GM23248 (cell line): ENCODE results near the gene CHAF1A. TPM values are rescaled to one million over a fixed set of nuclear protein-coding genes. Genes with fewer than 3 reads are reported as not detected.

ENCODE experiments used
- DNase-seq: peaks from one replicate; pipeline ENCODE4 v3.0.0-alpha.2; 2015
- H2AFZ ChIP-seq: fragments of 200-600 bp; sonication (generic); 2 replicates; pipeline ENCODE4 v1.6.1; 2016; ENCODE audit warnings: antibody characterized with exemption
- H3F3A ChIP-seq: fragments of 200-600 bp; sonication (generic); 2 replicates; pipeline ENCODE4 v1.6.1; 2016; ENCODE audit warnings: mild to moderate bottlenecking, antibody characterized with exemption, mixed run types; ENCODE audit not compliant: insufficient read depth
- H3K27ac ChIP-seq: fragments of 200-600 bp; sonication (generic); 2 replicates; pipeline ENCODE4 v1.5.1; 2016; ENCODE audit warnings: mild to moderate bottlenecking
- H3K27me3 ChIP-seq: fragments of 200-600 bp; sonication (generic); replicated peaks from 2 replicates; pipeline ENCODE4 v1.6.1; 2016; ENCODE audit warnings: mild to moderate bottlenecking; ENCODE audit not compliant: insufficient read depth
- H3K36me3 ChIP-seq: fragments of 200-600 bp; sonication (generic); 2 replicates; pipeline ENCODE4 v1.6.1; 2016; ENCODE audit warnings: low read depth, mild to moderate bottlenecking
- H3K4me1 ChIP-seq: fragments of 200-600 bp; sonication (generic); 2 replicates; pipeline ENCODE4 v1.6.1; 2016; ENCODE audit warnings: mild to moderate bottlenecking; ENCODE audit not compliant: insufficient read depth
- H3K4me2 ChIP-seq: fragments of 200-600 bp; sonication (generic); one replicate; pipeline ENCODE4 v1.6.1; 2016; ENCODE audit warnings: mild to moderate bottlenecking; ENCODE audit not compliant: unreplicated experiment
- H3K4me3 ChIP-seq: fragments of 200-600 bp; sonication (generic); 2 replicates; pipeline ENCODE4 v1.5.1; 2016; ENCODE audit warnings: mild to moderate bottlenecking
- H3K79me2 ChIP-seq: fragments of 200-600 bp; sonication (generic); 2 replicates; pipeline ENCODE4 v1.6.1; 2016; ENCODE audit warnings: mild to moderate bottlenecking; ENCODE audit not compliant: insufficient read depth
- H3K9ac ChIP-seq: fragments of 200-600 bp; sonication (generic); 2 replicates; pipeline ENCODE4 v1.6.1; 2016; ENCODE audit warnings: mild to moderate bottlenecking
- H3K9me2 ChIP-seq: fragments of 200-600 bp; sonication (generic); 2 replicates; pipeline ENCODE4 v1.6.1; 2016; ENCODE audit warnings: mixed run types, mild to moderate bottlenecking, moderate library complexity; ENCODE audit not compliant: insufficient read depth
- H3K9me3 ChIP-seq: fragments of 200-600 bp; sonication (generic); one replicate; pipeline ENCODE4 v1.6.1; 2017; ENCODE audit warnings: low read depth
- H4K20me1 ChIP-seq: fragments of 200-600 bp; sonication (generic); 2 replicates; pipeline ENCODE4 v1.6.0; 2016; ENCODE audit not compliant: insufficient read depth
- EZH2 ChIP-seq: fragments of 200-600 bp; sonication (generic); IDR thresholded peaks from 2 replicates; pipeline ENCODE4 v1.6.1; 2018; ENCODE audit warnings: antibody characterized with exemption, mild to moderate bottlenecking; ENCODE audit not compliant: insufficient read depth, poor library complexity, severe bottlenecking
- EZH2phosphoT487 ChIP-seq: fragments of 200-600 bp; sonication (generic); IDR thresholded peaks from 2 replicates; pipeline ENCODE4 v1.6.1; 2018; ENCODE audit warnings: antibody characterized with exemption, moderate library complexity, mild to moderate bottlenecking, low read depth; ENCODE audit not compliant: insufficient read depth
- whole genome bisulfite sequencing, 2 experiments: methylation state at CpG; one replicate each; pipeline ENCODE4 v1.1.6; 2015 to 2017; ENCODE audit warnings: low lambda C conversion rate in 2 of 2, low coverage in 1 of 2; ENCODE audit errors: missing lambda C conversion rate in 2 of 2; 5-methylcytosine and 5-hydroxymethylcytosine counted together
- in situ Hi-C: fragments of 300-500 bp; cut with MboI; formaldehyde crosslinking; loops from 2 replicates; pipeline ENCODE4 v1.15.0; 2020
- polyA plus RNA-seq: library from polyadenylated mRNA; unstranded; fragments of >200 nt; fragmentation: Nextera tagmentation; extraction: Ambion mirVana; gene quantifications from 2 replicates; pipeline ENCODE4 v1.2.1, GENCODE V29; 2016
- total RNA-seq: library from RNA; depleted of rRNA; stranded (reverse); fragments of >200 nt; shearing (Covaris generic); gene quantifications from 2 replicates; pipeline ENCODE4 v1.2.3, GENCODE V29; 2014

CHAF1A gene
- total and polyA plus RNA-seq, 2 experiments from 2014 or later, result 11.6 to 12.6 TPM

GRCh38 chr19:4362101-4362828 lies 40.2 kb upstream of the CHAF1A start:
- no peak overlapping the region for H3K4me3 ChIP-seq
- H3K27ac ChIP-seq, result no peak overlapping the region
- H3K4me1 ChIP-seq, result no peaks in the 10 kb centered on the region
- H3K9ac ChIP-seq, result no peak overlapping the region
- H3K4me2 ChIP-seq, result no peak overlapping the region
- 0 out of 2 replicates have a peak, but pooled peaks cover 5% of the 10 kb centered on the region for H3F3A ChIP-seq
- WGBS, 2 experiments, result 87 to 90% methylated on average over 29 to 32 of the region's 32 CpGs
- H3K79me2 ChIP-seq, result peaks cover 47% of the 10 kb centered on the region
- no peaks in the 10 kb centered on the region for H3K9me3 ChIP-seq
- H3K9me2 ChIP-seq, result no peaks in the 10 kb centered on the region
- no peaks in the 10 kb centered on the region for H4K20me1 ChIP-seq
- peaks cover 24% of the 10 kb centered on the region; the same call in 1 of the 2 replicates for H3K36me3 ChIP-seq
- in situ Hi-C loops, result no loop called here
- H2AFZ ChIP-seq, result no peak overlapping the region
- H3K27me3 ChIP-seq, result no peaks in the 10 kb centered on the region
- TF ChIP-seq EZH2 (no peak), EZH2phosphoT487 (no peak)
- DNase-seq, result no peak

GRCh38 chr19:4362831-4363545 lies 39.5 kb upstream of the CHAF1A start:
- H3K4me1 ChIP-seq, result peaks cover 3% of the 10 kb centered on the region; the same call in 1 of the 2 replicates
- H3K9me3 ChIP-seq, result no peaks in the 10 kb centered on the region
- DNase-seq, result no peak
- H3K9ac ChIP-seq, result no peak overlapping the region
- no peak overlapping the region for H3K27ac ChIP-seq
- no peaks in the 10 kb centered on the region for H4K20me1 ChIP-seq
- peaks cover 54% of the 10 kb centered on the region for H3K79me2 ChIP-seq
- TF ChIP-seq EZH2phosphoT487 (no peak), EZH2 (no peak)
- 81 to 84% methylated on average over 21 to 22 of the region's 22 CpGs for WGBS, 2 experiments
- no peak overlapping the region for H3K4me3 ChIP-seq
- H3K36me3 ChIP-seq, result peaks cover 24% of the 10 kb centered on the region; the same call in 1 of the 2 replicates
- in situ Hi-C loops, result no loop called here
- H3K4me2 ChIP-seq, result no peak overlapping the region
- H3K9me2 ChIP-seq, result no peaks in the 10 kb centered on the region
- no peaks in the 10 kb centered on the region for H3K27me3 ChIP-seq
- no peak overlapping the region for H2AFZ ChIP-seq
- H3F3A ChIP-seq, result 0 out of 2 replicates have a peak, but pooled peaks cover 5% of the 10 kb centered on the region

- in situ Hi-C loops, result no loop called here
- Histone ChIP-seq H2AFZ (no peak overlapping the region), H4K20me1 (no peaks in the 10 kb centered on the region), H3K4me1 (peaks cover 10% of the 10 kb centered on the region; the same call in 1 of the 2 replicates), H3K79me2 (peaks cover 62% of the 10 kb centered on the region), H3K9me3 (no peaks in the 10 kb centered on the region), H3K9me2 (no peaks in the 10 kb centered on the region), H3K27ac (no peak overlapping the region), H3K4me3 (no peak overlapping the region), H3K9ac (no peak overlapping the region), H3K36me3 (peaks cover 23% of the 10 kb centered on the region; the same call in 1 of the 2 replicates), H3K27me3 (no peaks in the 10 kb centered on the region), H3F3A (0 out of 2 replicates have a peak, but pooled peaks cover 5% of the 10 kb centered on the region), H3K4me2 (no peak overlapping the region)
- DNase-seq, result no peak
- WGBS, 2 experiments, result 91 to 92% methylated on average over 22 to 26 of the region's 26 CpGs
- no peak for TF ChIP-seq EZH2phosphoT487
- TF ChIP-seq EZH2, result no peak
Observed at GRCh38 chr19:4363571-4364304, 38.7 kb upstream of the CHAF1A start.

GRCh38 chr19:4365341-4365740 lies 37.1 kb upstream of the CHAF1A start:
- Histone ChIP-seq H3K4me1 (peaks cover 23% of the 10 kb centered on the region), H3K9me3 (no peaks in the 10 kb centered on the region), H4K20me1 (no peaks in the 10 kb centered on the region), H3K9ac (no peak overlapping the region), H2AFZ (no peak overlapping the region), H3F3A (peaks cover 2% of the 10 kb centered on the region; the same call in 1 of the 2 replicates), H3K9me2 (no peaks in the 10 kb centered on the region), H3K36me3 (peaks cover 17% of the 10 kb centered on the region; the same call in 1 of the 2 replicates), H3K4me3 (no peak overlapping the region), H3K4me2 (no peak overlapping the region), H3K27ac (no peak overlapping the region), H3K27me3 (no peaks in the 10 kb centered on the region), H3K79me2 (peaks cover 78% of the 10 kb centered on the region)
- in situ Hi-C loops, result no loop called here
- whole genome bisulfite sequencing, 2 experiments, result 93 to 97% methylated on average over 13 to 15 of the region's 16 CpGs
- TF ChIP-seq EZH2phosphoT487 (no peak), EZH2 (no peak)
- DNase-seq, result no peak
